ENCODE results near the gene OR6X1.
A peak's percentile ranks its signal among the peaks of the same experiment; 100 is the strongest.
"Not testable (repeated sequence)": the region's sequence is repeated elsewhere in the genome, so short reads cannot be mapped to it uniquely, and the experiment has no call there.

OR6X1 gene

DNA sequence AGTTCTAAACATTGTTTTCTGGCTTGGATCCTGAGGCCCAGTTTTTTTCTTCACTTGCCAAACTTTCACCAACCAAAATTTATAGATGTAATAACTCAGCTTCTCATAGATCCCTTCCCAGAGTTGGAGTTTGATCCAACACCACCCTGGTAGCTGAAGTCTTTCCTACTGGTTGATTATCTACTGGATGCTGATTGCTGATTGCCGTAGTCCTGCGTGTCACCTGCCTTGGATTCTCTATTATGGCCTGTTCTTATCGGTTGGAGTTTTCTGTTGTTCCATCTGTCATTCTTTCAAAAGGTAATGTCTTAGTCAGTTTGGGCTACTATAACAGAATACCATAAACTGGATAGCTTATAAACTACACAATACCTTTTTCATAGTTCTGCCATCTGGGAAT, 17.3 kb upstream of the OR6X1 start:
- no peak for DNase-seq
- TF ChIP-seq GATA1 (IDR thresholded peaks at IDR 0.05; ENCODE audit: low read depth, low read length): no peak

DNA sequence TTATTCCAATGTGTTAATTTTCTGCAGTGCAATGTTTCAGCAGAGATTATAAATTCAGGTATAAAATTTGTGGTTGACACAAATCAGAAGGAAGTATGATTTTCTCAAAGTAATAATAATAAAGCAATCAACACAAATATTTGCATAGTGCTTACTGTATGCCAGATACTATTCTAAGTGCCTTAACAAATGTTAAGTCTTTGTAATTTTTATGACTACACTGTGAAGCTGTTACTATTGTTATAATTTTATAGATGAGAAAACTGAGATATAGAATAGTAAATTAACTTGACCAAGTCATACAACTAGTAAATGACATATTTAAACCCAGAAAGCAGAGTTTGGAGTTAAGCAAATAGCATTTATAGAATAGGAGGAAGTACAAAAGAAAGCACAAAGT, 16.4 kb upstream of the OR6X1 start:
- TF ChIP-seq GATA1 (IDR thresholded peaks at IDR 0.05; ENCODE audit: low read depth, low read length) (no peak), POLR2A (IDR thresholded peaks at IDR 0.05; ENCODE audit: low read length) (no peak)
- DNase-seq: no peak

DNA sequence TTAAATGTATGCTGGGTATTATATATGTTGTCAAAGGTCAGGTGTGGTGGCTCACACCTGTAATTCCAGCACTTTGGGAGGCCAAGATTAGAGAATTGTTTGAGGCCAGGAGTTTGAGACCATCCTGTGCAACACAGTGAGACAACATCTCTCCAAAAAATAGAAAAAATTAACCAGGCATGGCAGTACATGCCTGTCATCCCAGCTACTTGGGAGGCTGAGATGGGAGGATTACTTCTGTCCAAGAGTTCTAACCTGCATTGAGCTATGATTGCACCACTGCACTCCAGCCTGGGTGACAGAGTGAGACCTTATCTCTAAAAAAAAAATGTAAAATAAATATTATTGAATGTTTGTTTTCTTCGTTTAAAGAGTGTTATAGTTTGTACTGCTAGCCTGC, 11.3 kb upstream of the OR6X1 start:
- no peak for TF ChIP-seq GATA1 (IDR thresholded peaks at IDR 0.05; ENCODE audit: low read depth, low read length)
- no peak for TF ChIP-seq POLR2A (IDR thresholded peaks at IDR 0.05; ENCODE audit: low read length)
- DNase-seq: no peak

DNA sequence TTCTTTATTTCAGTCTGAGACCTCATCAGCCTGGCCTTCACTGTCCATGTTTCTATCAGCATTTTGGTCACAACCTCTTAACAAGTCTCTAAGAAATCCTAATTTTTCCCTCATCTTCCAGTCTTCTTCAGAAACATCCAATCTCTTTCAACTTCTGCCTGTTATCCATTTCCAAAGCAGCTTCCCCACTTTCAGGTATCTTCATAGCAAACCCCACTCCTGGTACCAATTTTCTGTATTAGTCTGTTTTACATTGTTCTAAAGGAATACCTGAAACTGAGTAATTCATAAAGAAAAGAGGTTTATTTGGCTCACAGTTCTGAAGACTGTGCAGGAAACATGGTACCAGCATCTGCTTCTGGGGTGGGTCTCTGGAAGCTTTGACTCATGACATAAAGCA, 8.1 kb upstream of the OR6X1 start:
- no peak for TF ChIP-seq GATA1 (IDR thresholded peaks at IDR 0.05; ENCODE audit: low read depth, low read length)
- no peak for DNase-seq

DNA sequence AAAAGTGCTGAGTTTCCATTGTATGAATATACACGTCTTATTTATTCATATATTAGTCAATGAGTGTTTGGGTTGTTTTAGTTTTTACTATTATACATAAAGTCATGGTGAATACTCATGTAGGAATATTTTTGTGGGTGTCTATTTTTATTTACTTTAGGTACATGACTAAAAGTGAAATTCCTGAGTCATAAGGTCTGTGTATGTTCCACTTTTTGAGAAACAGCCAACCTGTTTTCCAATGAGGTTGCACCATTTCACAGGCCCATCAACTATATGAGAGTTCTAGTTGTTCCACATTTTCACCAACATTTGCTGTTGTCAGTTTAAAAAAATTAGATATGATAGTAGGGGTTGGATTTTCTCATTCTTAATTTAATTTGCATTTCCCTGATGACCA, 6.6 kb upstream of the OR6X1 start:
- TF ChIP-seq POLR2A (IDR thresholded peaks at IDR 0.05; ENCODE audit: low read length) (no peak), GATA1 (IDR thresholded peaks at IDR 0.05; ENCODE audit: low read depth, low read length) (no peak)
- no peak for DNase-seq

DNA sequence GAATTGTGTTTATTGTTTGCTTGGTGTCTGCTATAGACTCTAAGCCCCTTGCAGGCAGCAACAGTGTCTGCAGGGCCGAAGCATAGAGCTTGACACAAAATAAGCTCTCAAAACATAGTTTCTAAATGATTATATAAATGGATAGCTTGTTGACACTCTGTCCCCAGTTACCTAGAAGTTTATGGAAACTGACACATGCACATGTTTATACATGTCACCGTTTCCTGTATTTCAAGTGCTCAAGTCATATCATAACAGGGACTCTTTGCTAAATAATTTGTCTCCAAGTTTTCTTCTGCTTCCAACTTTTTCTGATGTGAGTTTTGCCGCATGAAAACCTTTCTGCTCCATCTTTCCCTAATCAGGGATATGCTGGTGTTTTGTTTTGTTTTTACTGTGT, 3.7 kb upstream of the OR6X1 start:
- DNase-seq: no peak
- TF ChIP-seq POLR2A (IDR thresholded peaks at IDR 0.05; ENCODE audit: low read length): no peak
- TF ChIP-seq GATA1 (IDR thresholded peaks at IDR 0.05; ENCODE audit: low read depth, low read length): no peak

DNA sequence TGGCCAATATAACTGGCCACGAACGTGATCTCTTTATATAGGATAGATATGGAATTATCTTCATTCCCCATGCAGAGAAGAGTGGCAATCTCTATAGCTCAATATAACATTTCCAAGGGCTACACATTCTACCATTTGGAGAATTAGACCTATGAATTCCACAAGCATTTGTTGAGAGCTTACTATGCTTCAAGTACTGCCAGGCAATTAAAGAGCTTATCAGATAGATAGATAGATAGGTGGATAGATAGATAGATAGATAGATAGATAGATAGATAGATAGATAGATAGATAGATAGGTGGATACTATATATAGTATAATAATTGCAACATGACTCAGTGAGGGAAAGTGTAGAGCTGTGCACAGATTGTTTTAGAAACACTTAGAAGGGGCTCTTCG, 1.5 kb upstream of the OR6X1 start:
- DNase-seq: no peak
- TF ChIP-seq GATA1 (IDR thresholded peaks at IDR 0.05; ENCODE audit: low read depth, low read length): no peak

DNA sequence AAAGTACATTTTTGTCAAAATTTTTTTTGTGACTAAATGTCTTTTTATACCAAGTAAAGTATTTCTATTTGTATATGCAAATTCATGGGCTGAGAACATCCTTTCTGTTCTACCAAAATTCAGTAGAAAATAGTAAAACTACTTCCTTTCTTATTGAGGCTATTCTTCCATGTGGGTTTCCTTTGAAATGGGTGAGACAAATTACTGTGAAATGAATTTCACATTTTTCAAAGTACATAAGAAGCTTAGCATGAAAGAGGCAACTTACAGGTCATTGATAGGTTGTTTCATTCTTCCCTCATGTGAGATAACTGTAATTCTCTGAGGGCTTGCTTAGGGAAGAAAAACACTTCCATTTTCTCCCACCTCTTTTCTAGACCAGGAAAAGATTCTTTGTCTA, 1.0 kb upstream of the OR6X1 start:
- TF ChIP-seq GATA1 (IDR thresholded peaks at IDR 0.05; ENCODE audit: low read depth, low read length): no peak
- no peak for TF ChIP-seq POLR2A (IDR thresholded peaks at IDR 0.05; ENCODE audit: low read length)
- no peak for DNase-seq

DNA sequence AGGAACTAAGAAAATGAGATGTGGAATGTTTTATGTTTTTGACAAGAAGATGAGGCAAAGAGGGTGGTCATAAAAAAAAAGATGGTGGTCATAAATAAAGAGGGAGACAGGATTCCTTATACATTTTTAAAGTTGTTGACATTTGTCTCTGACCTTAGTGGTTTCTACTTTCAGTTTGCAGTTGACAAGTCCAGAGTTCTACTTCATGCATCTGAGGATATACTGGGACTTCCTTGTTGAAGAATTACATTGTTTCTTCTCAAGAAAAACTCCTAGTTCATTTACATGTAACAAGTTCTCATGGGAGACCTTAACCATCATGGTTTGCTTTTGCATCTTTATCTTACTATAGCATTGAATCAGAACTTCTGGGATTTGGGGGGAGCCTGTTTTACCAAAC, 1.2 kb downstream of the OR6X1 start:
- no peak for TF ChIP-seq GATA1 (IDR thresholded peaks at IDR 0.05; ENCODE audit: low read depth, low read length)
- no peak for DNase-seq

DNA sequence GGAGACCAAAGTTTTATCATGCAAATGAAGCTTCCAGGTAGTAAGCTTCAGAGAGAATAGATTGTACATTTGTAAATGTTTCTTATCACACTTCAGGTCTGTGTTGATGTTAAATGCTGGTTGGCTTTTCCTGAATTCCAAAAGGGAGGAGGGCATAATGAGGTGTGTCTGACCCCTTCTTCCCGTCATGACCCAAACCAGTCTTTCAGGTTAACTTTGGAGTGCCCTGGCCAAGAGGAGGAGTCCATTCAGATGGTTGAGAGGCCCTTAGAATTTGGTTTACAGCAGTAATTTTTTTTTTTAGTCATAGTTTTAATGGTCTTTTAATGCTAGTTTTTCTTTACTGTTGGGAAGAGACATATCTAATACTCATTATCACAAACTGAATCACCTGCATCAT, 2.5 kb downstream of the OR6X1 start:
- TF ChIP-seq GATA1 (IDR thresholded peaks at IDR 0.05; ENCODE audit: low read depth, low read length) (no peak), POLR2A (IDR thresholded peaks at IDR 0.05; ENCODE audit: low read length) (no peak)
- DNase-seq: no peak

DNA sequence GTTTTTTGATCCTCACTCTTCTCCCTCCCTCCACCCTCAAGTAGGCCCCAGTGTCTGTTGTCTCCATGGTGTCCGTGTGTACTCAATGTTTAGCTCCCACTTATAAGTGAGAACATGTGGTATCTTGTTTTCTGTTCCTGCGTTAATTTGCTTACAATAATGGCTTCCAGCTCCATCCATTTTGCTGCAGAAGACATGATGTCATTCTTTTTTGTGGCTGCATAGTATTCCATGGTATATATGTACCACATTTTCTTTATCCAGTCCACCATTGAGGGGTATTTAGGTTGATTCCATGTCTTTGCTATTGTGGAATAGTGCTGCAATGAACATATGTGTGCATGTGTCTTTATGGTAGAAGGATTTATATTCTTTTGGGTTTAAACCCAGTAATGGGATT, 6.0 kb downstream of the OR6X1 start:
- not testable (repeated sequence) for DNase-seq

DNA sequence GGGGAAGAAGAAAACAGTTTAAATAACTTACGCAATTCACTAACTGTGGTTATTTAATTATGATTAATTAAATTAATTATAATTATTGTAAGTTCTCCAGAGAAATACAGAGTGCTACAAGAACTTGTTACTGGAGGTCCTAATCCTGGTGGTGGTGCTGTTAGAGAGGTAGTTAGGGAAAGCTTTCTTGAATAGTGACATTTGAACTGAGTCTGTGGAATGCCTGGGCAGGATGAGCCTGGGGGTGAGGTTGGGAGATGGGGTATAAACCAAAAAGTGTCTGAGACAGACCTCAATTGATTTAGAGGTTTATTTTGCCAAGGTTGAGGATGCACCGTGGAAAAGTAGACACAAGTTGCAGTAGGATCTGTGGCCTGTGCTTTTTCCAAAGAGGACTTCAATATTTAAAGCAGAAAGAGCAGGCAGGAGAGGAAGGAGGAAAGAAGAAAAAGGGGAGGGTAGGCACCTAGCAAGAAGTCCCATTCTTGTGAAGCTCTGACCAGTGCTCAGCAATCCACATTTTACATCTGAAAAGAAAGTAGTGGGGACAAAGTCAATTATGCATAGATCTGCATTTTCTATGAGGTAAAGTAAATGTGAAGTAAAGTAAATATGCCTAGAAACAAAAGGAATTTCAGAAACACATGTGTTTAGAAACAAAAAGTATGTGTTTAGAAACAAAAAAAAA, 8.4 kb downstream of the OR6X1 start:
- DNase-seq: no peak
- TF ChIP-seq POLR2A (IDR thresholded peaks at IDR 0.05; ENCODE audit: low read length) (no peak), GATA1 (IDR thresholded peaks at IDR 0.05; ENCODE audit: low read depth, low read length) (no peak)

DNA sequence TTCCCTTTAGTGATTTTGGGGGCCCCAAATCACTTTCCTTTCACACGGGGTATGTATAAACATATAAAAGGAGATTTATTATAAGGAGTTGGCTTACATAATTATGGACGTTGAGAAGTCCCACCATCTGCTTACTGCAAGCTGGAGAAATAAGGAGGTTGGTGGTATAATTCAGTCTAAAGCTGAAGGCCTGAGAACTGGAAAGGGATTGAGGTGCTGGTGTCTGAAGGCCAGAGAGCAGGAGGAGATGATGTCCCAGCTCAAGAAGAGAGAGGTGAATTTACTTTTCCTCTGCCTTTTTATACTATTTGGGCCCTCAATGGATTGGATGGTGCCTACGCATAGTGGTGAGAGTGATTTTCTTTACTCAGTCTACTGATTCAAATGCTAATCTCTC, 11.6 kb downstream of the OR6X1 start:
- no peak for DNase-seq
- TF ChIP-seq GATA1 (IDR thresholded peaks at IDR 0.05; ENCODE audit: low read depth, low read length) (no peak), POLR2A (IDR thresholded peaks at IDR 0.05; ENCODE audit: low read length) (no peak)

DNA sequence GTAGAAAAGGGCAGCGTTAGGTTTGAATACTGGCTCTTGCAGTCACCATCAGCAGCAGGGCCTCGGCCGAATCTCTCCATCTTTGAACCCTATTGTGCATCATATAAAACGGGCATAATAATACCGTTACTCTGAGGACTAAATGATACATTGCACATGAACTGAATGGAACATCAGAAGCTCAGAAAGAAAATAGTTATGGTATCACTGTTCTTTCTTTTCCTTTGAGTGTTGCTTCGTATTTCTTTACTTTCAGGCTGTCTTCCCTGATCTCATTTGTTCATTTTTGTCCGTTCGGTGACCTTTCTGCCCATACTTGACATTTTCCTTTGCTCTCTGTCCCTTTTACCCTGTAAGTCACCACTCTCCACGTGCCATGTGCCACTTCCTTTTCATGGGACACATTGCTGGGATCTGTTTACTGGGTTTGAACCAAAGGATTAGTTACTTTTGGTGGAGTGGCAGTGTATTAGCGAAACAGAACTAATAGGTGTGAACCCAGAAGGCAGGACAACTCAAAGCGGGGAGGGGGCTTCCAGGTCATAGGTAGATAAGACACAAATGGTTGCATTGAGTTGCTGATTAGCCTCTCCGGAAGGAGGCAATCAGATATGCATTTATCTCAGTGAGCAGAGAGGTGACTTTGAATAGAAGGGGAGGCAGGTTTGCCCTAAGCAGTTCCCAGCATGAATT, 12.1 kb downstream of the OR6X1 start:
- peak; percentile 45 for DNase-seq
- TF ChIP-seq POLR2A (IDR thresholded peaks at IDR 0.05; ENCODE audit: low read length) (no peak), GATA1 (IDR thresholded peaks at IDR 0.05; ENCODE audit: low read depth, low read length) (no peak)

DNA sequence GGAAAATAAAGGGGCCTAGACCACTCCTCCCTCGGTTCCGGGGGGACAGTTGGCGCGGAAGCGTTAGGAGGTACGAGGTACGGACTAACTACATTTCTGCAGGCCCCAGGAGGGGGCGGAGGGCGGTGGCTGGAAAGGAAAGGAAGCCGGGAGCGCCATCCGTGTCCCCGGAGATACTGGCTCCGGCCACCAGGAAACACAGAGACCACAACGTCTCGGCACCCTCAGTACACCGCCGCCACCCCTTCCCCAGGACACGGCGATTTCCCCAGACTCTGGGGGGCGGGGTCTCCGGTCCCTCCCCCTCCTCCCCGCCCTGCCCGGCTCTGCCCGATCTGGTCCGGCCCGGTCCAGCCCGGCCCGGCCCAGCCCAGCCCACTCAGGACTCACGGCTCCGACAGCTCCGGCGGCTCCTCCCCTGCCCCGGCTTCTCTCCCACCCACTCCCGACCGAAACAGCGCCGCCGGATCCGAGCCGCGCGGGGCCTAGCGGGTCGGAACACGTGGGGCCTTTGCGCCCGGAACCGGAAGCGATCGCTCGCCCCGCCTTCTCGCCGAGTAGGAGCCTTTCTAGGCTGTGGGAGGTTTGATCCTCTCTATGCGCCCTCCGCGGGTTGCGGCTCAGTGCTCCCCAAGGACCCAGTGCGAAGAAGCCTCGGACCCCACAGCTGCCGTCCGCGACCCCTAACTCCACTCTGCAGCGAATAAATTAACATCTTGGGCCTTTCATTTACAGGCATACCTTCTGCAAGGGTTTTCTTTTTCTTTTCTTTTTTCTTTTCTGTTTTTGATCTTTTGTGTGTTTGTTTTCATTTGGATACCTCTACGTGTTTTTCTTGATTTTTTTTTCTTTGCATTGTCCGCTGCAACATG, 12.9 kb downstream of the OR6X1 start, which contains the start of gene ZNF202:
Gene ZNF202, minus strand, starts transcription at position 502 of the 872 bp plus-strand sequence. CDS start 10,772 bp downstream, outside the sequence.
- peak; percentile 94 for DNase-seq
- no peak for TF ChIP-seq GATA1 (IDR thresholded peaks at IDR 0.05; ENCODE audit: low read depth, low read length)
- TF ChIP-seq POLR2A (IDR thresholded peaks at IDR 0.05; ENCODE audit: low read length): peak; percentile 70
